ENCODE data around the gene RPL41. TPM values are rescaled to one million over a fixed set of nuclear protein-coding genes. Genes with fewer than 3 reads are reported as not detected.
A peak's percentile ranks its signal among the peaks of the same experiment; 100 is the strongest.

Gene RPL41
- total and polyA plus RNA-seq, 9 of the 15 experiments (the other 6 are each of a cell fraction or from before 2014, with no cell fraction given): 3,403 to 11,276 (median 5,604) TPM

GRCh38 chr12:56128670-56129205 is 12.3 kb downstream of the RPL41 start (continued):
- TF ChIP-seq ZNF609 (CRISPR knock-in tag; IDR thresholded peaks at IDR 0.05; ENCODE audit: borderline replicate concordance): no peak
- TF ChIP-seq E2F5 (CRISPR knock-in tag; IDR thresholded peaks at IDR 0.05): no peak
- 0 out of 2 replicates have a peak, but pooled peaks have one; percentile 58 for TF ChIP-seq E2F4 (CRISPR knock-in tag; IDR thresholded peaks at IDR 0.05; ENCODE audit: low read depth)
- TF ChIP-seq SIN3B (IDR thresholded peaks at IDR 0.05; ENCODE audit: low read depth): no peak
- TF ChIP-seq ZNF121 (CRISPR knock-in tag; conservative IDR thresholded peaks at IDR 0.05): no peak
- no peak for TF ChIP-seq MAFG (tag; conservative IDR thresholded peaks at IDR 0.05)
- no peak for TF ChIP-seq HSF4 (CRISPR knock-in tag; IDR thresholded peaks at IDR 0.05; ENCODE audit: borderline replicate concordance)
- 0 out of 2 replicates have a peak, but pooled peaks have one; percentile 31 for TF ChIP-seq JUND (IDR thresholded peaks at IDR 0.05; ENCODE audit: borderline replicate concordance, low read depth, low read length)
- no peak for TF ChIP-seq JUND (tag; IDR thresholded peaks at IDR 0.05; ENCODE audit: borderline replicate concordance, low read depth, low read length)
- TF ChIP-seq GTF3C2 (IDR thresholded peaks at IDR 0.05; ENCODE audit: borderline replicate concordance, extremely low read depth, insufficient read length): no peak
- peak; percentile 26; the same call in 1 of the 2 replicates for TF ChIP-seq ZFX (CRISPR knock-in tag; IDR thresholded peaks at IDR 0.05)
- TF ChIP-seq ZNF282 (CRISPR knock-in tag; IDR thresholded peaks at IDR 0.05): no peak
- TF ChIP-seq KLF10 (CRISPR knock-in tag; IDR thresholded peaks at IDR 0.05): no peak
- no peak for TF ChIP-seq FOXP1 (CRISPR knock-in tag; IDR thresholded peaks at IDR 0.05)
- TF ChIP-seq ZNF12 (CRISPR knock-in tag; IDR thresholded peaks at IDR 0.05): peak; percentile 60; the same call in 1 of the 2 replicates
- TF ChIP-seq CHD1 (IDR thresholded peaks at IDR 0.05; ENCODE audit: low read length): peak; percentile 94

All from K562 (cell line).